GM23338 (cell line): ENCODE data around the gene ABHD16A. TPM values are rescaled to one million over a fixed set of nuclear protein-coding genes. Genes with fewer than 3 reads are reported as not detected.

Experiments
- ATAC-seq: fragments of 200-7000 bp; cut with Tn5 transposase; 3 replicates; pipeline ENCODE4 v1.9.1; 2020
- DNase-seq: peaks from one replicate; pipeline ENCODE4 v3.0.0-alpha.2; 2015; ENCODE audit warnings: low spot score
- H2AFZ ChIP-seq: fragments of 200-600 bp; sonication (generic); 2 replicates; pipeline ENCODE4 v1.8.0; 2016; ENCODE audit warnings: antibody characterized with exemption, mild to moderate bottlenecking, moderate library complexity
- H3F3A ChIP-seq: fragments of 200-600 bp; sonication (generic); replicated peaks from 2 replicates; pipeline ENCODE4 v1.8.0; 2017; ENCODE audit warnings: antibody characterized with exemption, mixed run types, low read depth
- H3K27ac ChIP-seq: fragments of 200-600 bp; sonication (generic); 2 replicates; pipeline ENCODE4 v1.6.1; 2016; ENCODE audit warnings: low read depth
- H3K27me3 ChIP-seq: fragments of 200-600 bp; sonication (generic); 2 replicates; pipeline ENCODE4 v1.8.0; 2016; ENCODE audit warnings: mild to moderate bottlenecking, mixed run types, moderate library complexity; ENCODE audit not compliant: insufficient read depth
- H3K36me3 ChIP-seq: fragments of 200-600 bp; sonication (generic); 2 replicates; pipeline ENCODE4 v1.8.0; 2016; ENCODE audit warnings: mild to moderate bottlenecking; ENCODE audit not compliant: insufficient read depth
- H3K4me1 ChIP-seq: fragments of 200-600 bp; sonication (generic); 2 replicates; pipeline ENCODE4 v1.8.0; 2016; ENCODE audit warnings: mild to moderate bottlenecking, moderate library complexity; ENCODE audit not compliant: insufficient read depth
- H3K4me2 ChIP-seq: fragments of 200-600 bp; sonication (generic); 2 replicates; pipeline ENCODE4 v1.7.1; 2017; ENCODE audit warnings: mixed run types
- H3K4me3 ChIP-seq: fragments of 200-600 bp; sonication (generic); 2 replicates; pipeline ENCODE4 v1.6.1; 2016; ENCODE audit warnings: mixed run types
- H3K79me2 ChIP-seq: fragments of 200-600 bp; sonication (generic); replicated peaks from 2 replicates; pipeline ENCODE4 v1.8.0; 2017; ENCODE audit warnings: mild to moderate bottlenecking; ENCODE audit not compliant: insufficient read depth
- H3K9me2 ChIP-seq: fragments of 200-600 bp; sonication (generic); 2 replicates; pipeline ENCODE4 v1.8.0; 2017; ENCODE audit not compliant: insufficient read depth
- H4K20me1 ChIP-seq: fragments of 200-600 bp; sonication (generic); replicated peaks from 2 replicates; pipeline ENCODE4 v1.8.0; 2017; ENCODE audit warnings: mild to moderate bottlenecking; ENCODE audit not compliant: insufficient read depth
- H3K27ac Mint-ChIP-seq: 2 replicates; pipeline ENCODE4 v1.8.0; 2020; ENCODE audit warnings: inconsistent platforms, mild to moderate bottlenecking, moderate library complexity, mixed read lengths
- H3K27me3 Mint-ChIP-seq: 3 replicates; pipeline ENCODE4 v1.8.0; 2022; ENCODE audit warnings: low read depth, mild to moderate bottlenecking, moderate library complexity, mixed read lengths, inconsistent platforms; ENCODE audit not compliant: insufficient read depth, poor library complexity
- H3K36me3 Mint-ChIP-seq: 3 replicates; pipeline ENCODE4 v1.8.0; 2021; ENCODE audit warnings: low read depth, mild to moderate bottlenecking, inconsistent platforms, moderate library complexity, mixed read lengths
- H3K4me1 Mint-ChIP-seq: 3 replicates; pipeline ENCODE4 v1.8.0; 2020; ENCODE audit warnings: mild to moderate bottlenecking, inconsistent platforms, mixed read lengths
- H3K4me3 Mint-ChIP-seq: 3 replicates; pipeline ENCODE4 v1.8.0; 2021; ENCODE audit warnings: moderate library complexity, mild to moderate bottlenecking, inconsistent platforms, mixed read lengths
- H3K9me3 Mint-ChIP-seq: 3 replicates; pipeline ENCODE4 v1.8.0; 2020; ENCODE audit warnings: moderate library complexity, mild to moderate bottlenecking, inconsistent platforms, mixed read lengths
- EZH2 ChIP-seq: fragments of 200-600 bp; sonication (generic); IDR thresholded peaks from one replicate; pipeline ENCODE4 v1.8.0; 2017; ENCODE audit warnings: antibody characterized with exemption, mild to moderate bottlenecking, low read depth; ENCODE audit not compliant: unreplicated experiment
- EZH2phosphoT487 ChIP-seq: fragments of 200-600 bp; sonication (generic); IDR thresholded peaks from one replicate; pipeline ENCODE4 v1.8.1; 2018; ENCODE audit warnings: antibody characterized with exemption; ENCODE audit not compliant: unreplicated experiment
- REST ChIP-seq: IDR thresholded peaks from one replicate; pipeline ENCODE4 v1.6.1; 2018; ENCODE audit warnings: antibody characterized with exemption; ENCODE audit not compliant: unreplicated experiment
- ZNF331 ChIP-seq: fragments of 250-450 bp; sonication (Bioruptor Pico); IDR thresholded peaks from 2 replicates; pipeline ENCODE4 v1.5.0; 2020; ENCODE audit warnings: low read depth, mild to moderate bottlenecking, moderate library complexity
- polyA plus RNA-seq: library from polyadenylated mRNA; unstranded; fragments of >200 nt; fragmentation: Nextera tagmentation; extraction: Ambion mirVana; gene quantifications from 2 replicates; pipeline ENCODE4 v1.2.1, GENCODE V29; 2016
- total RNA-seq: library from RNA; depleted of rRNA; stranded (reverse); fragments of >200 nt; shearing (Covaris generic); gene quantifications from 2 replicates; pipeline ENCODE4 v1.2.3, GENCODE V29; 2014
- TF ChIP-seq, protein P1 (sequence below): fragments of 250-450 bp; sonication (Bioruptor Pico); IDR thresholded peaks from 2 replicates; pipeline ENCODE4 v1.5.0; 2020; ENCODE audit warnings: mild to moderate bottlenecking, moderate library complexity

ABHD16A gene
- total and polyA plus RNA-seq, 2 experiments from 2014 or later: 26.9 to 37.0 TPM

DNA sequence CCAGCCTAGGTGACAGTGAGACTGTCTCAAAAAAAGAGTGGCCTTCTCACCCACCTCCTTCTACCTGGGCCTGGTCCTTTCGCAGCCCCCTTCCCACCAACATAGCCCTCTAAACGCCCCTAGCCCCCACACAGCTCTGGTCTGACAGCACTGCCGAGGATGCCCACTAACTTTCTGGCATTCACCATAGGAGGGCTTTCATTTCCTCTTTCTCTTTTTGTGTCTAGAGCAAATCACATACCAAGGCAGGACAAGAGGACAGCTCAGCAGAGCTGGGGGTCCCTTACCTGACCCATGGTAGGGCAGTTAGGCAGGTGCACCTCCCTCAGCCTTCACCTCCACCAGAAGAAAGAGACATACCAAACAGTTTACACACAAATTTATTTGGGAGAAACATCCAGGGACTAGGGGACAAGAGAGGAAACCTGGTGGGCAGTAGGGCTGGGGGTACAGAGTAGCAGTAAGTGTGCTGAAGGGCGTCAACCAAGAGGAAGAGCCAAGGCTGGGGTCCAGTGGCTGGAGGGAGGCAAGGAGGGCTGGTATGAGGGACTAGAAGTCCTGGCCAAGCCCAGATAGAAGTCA lies 26.7 kb downstream of the ABHD16A start (continued):
- TF ChIP-seq, protein P1, sequence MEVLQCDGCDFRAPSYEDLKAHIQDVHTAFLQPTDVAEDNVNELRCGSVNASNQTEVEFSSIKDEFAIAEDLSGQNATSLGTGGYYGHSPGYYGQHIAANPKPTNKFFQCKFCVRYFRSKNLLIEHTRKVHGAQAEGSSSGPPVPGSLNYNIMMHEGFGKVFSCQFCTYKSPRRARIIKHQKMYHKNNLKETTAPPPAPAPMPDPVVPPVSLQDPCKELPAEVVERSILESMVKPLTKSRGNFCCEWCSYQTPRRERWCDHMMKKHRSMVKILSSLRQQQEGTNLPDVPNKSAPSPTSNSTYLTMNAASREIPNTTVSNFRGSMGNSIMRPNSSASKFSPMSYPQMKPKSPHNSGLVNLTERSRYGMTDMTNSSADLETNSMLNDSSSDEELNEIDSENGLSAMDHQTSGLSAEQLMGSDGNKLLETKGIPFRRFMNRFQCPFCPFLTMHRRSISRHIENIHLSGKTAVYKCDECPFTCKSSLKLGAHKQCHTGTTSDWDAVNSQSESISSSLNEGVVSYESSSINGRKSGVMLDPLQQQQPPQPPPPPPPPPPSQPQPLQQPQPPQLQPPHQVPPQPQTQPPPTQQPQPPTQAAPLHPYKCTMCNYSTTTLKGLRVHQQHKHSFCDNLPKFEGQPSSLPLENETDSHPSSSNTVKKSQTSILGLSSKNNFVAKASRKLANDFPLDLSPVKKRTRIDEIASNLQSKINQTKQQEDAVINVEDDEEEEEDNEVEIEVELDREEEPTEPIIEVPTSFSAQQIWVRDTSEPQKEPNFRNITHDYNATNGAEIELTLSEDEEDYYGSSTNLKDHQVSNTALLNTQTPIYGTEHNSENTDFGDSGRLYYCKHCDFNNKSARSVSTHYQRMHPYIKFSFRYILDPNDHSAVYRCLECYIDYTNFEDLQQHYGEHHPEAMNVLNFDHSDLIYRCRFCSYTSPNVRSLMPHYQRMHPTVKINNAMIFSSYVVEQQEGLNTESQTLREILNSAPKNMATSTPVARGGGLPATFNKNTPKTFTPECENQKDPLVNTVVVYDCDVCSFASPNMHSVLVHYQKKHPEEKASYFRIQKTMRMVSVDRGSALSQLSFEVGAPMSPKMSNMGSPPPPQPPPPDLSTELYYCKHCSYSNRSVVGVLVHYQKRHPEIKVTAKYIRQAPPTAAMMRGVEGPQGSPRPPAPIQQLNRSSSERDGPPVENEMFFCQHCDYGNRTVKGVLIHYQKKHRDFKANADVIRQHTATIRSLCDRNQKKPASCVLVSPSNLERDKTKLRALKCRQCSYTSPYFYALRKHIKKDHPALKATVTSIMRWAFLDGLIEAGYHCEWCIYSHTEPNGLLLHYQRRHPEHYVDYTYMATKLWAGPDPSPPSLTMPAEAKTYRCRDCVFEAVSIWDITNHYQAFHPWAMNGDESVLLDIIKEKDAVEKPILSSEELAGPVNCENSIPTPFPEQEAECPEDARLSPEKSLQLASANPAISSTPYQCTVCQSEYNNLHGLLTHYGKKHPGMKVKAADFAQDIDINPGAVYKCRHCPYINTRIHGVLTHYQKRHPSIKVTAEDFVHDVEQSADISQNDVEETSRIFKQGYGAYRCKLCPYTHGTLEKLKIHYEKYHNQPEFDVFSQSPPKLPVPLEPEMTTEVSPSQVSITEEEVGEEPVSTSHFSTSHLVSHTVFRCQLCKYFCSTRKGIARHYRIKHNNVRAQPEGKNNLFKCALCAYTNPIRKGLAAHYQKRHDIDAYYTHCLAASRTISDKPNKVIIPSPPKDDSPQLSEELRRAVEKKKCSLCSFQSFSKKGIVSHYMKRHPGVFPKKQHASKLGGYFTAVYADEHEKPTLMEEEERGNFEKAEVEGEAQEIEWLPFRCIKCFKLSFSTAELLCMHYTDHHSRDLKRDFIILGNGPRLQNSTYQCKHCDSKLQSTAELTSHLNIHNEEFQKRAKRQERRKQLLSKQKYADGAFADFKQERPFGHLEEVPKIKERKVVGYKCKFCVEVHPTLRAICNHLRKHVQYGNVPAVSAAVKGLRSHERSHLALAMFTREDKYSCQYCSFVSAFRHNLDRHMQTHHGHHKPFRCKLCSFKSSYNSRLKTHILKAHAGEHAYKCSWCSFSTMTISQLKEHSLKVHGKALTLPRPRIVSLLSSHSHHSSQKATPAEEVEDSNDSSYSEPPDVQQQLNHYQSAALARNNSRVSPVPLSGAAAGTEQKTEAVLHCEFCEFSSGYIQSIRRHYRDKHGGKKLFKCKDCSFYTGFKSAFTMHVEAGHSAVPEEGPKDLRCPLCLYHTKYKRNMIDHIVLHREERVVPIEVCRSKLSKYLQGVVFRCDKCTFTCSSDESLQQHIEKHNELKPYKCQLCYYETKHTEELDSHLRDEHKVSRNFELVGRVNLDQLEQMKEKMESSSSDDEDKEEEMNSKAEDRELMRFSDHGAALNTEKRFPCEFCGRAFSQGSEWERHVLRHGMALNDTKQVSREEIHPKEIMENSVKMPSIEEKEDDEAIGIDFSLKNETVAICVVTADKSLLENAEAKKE: no peak
- TF ChIP-seq ZNF331 (CRISPR knock-in tag): no peak
- no peak for TF ChIP-seq REST

DNA sequence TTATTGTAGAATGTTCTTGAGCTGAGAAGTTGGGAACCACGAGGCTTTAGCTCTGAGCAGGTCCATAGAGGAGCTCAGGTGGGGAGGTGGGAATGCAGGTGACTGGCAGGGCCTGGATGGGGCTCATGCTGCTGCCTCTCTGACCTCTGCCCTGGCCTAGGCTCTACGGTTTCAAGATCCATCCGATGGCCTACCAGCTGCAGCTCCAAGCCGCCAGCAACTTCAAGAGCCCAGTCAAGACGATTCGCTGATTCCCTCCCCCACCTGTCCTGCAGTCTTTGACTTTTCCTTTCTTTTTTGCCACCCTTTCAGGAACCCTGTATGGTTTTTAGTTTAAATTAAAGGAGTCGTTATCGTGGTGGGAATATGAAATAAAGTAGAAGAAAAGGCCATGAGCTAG lies 33.4 kb downstream of the ABHD16A start, which contains the start of gene LY6G5B:
Gene LY6G5B, plus strand, starts transcription at position 301 of the 400 bp plus-strand sequence. CDS start 975 bp downstream, outside the sequence.
- H3K27ac Mint-ChIP-seq: no peak within 1 kb of the TSS
- peaks cover 2% of the 10 kb centered on the region; the same call in 1 of the 2 replicates for H3F3A ChIP-seq
- peaks cover 3% of the 10 kb centered on the region; the same call in 1 of the 2 replicates for H3K4me1 ChIP-seq
- no peak within 1 kb of the TSS for H3K27ac ChIP-seq
- no peak within 1 kb of the TSS; the same call in 2 of the 3 replicates for H3K4me3 Mint-ChIP-seq
- peaks cover 34% of the 10 kb centered on the region for H3K36me3 ChIP-seq
- no peak within 1 kb of the TSS for H2AFZ ChIP-seq
- peaks cover 29% of the 10 kb centered on the region for H3K79me2 ChIP-seq
- no peak within 1 kb of the TSS for H3K4me2 ChIP-seq
- peaks cover 18% of the 10 kb centered on the region for H3K27me3 Mint-ChIP-seq
- peaks cover 10% of the 10 kb centered on the region for H3K4me1 Mint-ChIP-seq
- DNase-seq (no peak), ATAC-seq (no peak)
- H4K20me1 ChIP-seq: peaks cover 12% of the 10 kb centered on the region; the same call in 1 of the 2 replicates
- no peaks in the 10 kb centered on the region for H3K27me3 ChIP-seq
- no peaks in the 10 kb centered on the region for H3K9me2 ChIP-seq
- H3K9me3 Mint-ChIP-seq: no peaks in the 10 kb centered on the region; the same call in 2 of the 3 replicates
- peaks cover 75% of the 10 kb centered on the region for H3K36me3 Mint-ChIP-seq
- no peak within 1 kb of the TSS for H3K4me3 ChIP-seq
- TF ChIP-seq, protein P1: no peak
- TF ChIP-seq EZH2phosphoT487: no peak
- no peak for TF ChIP-seq EZH2
